ENCODE results near the gene HBQ1.

GRCh38 chr16:187330-187729 is 7.1 kb downstream of the HBQ1 start:
- TF ChIP-seq CTCF (IDR thresholded peaks at IDR 0.05) (no peak), EP300 (IDR thresholded peaks at IDR 0.05) (no peak), POLR2A (IDR thresholded peaks at IDR 0.05) (no peak)
